ENCODE measurements around the gene ATOX1. TPM values are rescaled to one million over a fixed set of nuclear protein-coding genes. Genes with fewer than 3 reads are reported as not detected.

The ATOX1 gene
- total and polyA plus RNA-seq, 10 of the 15 experiments (the other 5 are each of a cell fraction or from before 2014, with no cell fraction given), result 130 to 642 (median 245) TPM

DNA sequence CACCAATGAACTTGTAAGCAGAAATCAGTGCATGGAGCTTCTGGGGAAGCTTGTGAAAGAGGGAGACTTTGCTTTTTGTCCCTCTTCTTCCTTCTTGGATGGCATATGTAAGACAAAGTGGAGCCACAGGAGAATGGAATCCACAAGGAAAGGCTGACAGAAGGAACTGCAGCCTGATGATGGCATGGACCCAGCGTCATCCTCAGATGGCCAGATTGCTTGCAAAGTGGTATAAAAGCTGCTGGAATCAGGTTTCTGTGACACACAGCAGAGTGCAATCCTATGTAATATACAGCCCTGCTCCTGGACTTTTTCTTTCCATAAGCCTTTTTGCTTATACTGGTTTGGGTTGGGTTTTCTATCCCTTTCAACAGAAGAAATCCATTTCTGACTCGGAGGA lies 40.3 kb downstream of the ATOX1 start (continued):
- TF ChIP-seq, protein P1, sequence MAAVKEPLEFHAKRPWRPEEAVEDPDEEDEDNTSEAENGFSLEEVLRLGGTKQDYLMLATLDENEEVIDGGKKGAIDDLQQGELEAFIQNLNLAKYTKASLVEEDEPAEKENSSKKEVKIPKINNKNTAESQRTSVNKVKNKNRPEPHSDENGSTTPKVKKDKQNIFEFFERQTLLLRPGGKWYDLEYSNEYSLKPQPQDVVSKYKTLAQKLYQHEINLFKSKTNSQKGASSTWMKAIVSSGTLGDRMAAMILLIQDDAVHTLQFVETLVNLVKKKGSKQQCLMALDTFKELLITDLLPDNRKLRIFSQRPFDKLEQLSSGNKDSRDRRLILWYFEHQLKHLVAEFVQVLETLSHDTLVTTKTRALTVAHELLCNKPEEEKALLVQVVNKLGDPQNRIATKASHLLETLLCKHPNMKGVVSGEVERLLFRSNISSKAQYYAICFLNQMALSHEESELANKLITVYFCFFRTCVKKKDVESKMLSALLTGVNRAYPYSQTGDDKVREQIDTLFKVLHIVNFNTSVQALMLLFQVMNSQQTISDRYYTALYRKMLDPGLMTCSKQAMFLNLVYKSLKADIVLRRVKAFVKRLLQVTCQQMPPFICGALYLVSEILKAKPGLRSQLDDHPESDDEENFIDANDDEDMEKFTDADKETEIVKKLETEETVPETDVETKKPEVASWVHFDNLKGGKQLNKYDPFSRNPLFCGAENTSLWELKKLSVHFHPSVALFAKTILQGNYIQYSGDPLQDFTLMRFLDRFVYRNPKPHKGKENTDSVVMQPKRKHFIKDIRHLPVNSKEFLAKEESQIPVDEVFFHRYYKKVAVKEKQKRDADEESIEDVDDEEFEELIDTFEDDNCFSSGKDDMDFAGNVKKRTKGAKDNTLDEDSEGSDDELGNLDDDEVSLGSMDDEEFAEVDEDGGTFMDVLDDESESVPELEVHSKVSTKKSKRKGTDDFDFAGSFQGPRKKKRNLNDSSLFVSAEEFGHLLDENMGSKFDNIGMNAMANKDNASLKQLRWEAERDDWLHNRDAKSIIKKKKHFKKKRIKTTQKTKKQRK (IDR thresholded peaks at IDR 0.05; ENCODE audit: low read depth, low read length), result no peak
- TF ChIP-seq ZNF274 (IDR thresholded peaks at IDR 0.05; ENCODE audit: insufficient read depth, insufficient read length), result no peak
- no peak for TF ChIP-seq BCL11A (IDR thresholded peaks at IDR 0.05; ENCODE audit: low read depth, low read length)
- TF ChIP-seq PAX5 (IDR thresholded peaks at IDR 0.05; ENCODE audit: borderline replicate concordance, low read depth, low read length), result no peak
- no peak for TF ChIP-seq YY1 (IDR thresholded peaks at IDR 0.05; ENCODE audit: low read depth, low read length)
- TF ChIP-seq RELA (IDR thresholded peaks at IDR 0.05; ENCODE audit: borderline replicate concordance, partially characterized antibody), result no peak
- TF ChIP-seq FOS (IDR thresholded peaks at IDR 0.05; ENCODE audit: borderline replicate concordance, extremely low read depth, insufficient read length), result no peak

DNA sequence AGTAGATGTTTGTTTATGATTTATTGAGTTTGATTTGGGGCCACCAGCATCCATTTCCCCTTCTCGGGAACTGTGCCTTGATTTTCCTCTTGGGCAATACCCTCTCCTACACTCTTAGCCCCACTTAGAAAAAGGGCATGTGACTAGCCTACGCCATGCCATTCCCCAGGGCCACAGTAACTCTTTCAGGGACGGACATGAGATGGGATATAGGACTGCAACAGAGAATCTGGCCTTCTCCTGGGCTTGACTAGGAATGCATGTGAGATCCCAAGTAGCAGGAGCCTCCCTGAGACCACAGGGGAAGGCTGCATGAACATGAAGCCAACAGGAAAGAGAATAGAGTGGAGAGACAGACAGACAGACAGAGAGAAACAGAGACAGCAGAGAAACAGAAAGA lies 41.0 kb downstream of the ATOX1 start:
- Histone ChIP-seq H4K20me1 (ENCODE audit: control insufficient read depth, insufficient read depth) (no peaks in the 10 kb centered on the region), H2AFZ (ENCODE audit: control insufficient read depth, low read depth, low read length) (no peak overlapping the region), H3K9me3 (replicated peaks; ENCODE audit: control insufficient read depth, insufficient read depth, low read length) (no peaks in the 10 kb centered on the region; the same call in 1 of the 3 replicates), H3K27ac (ENCODE audit: control insufficient read depth, insufficient read depth) (no peak overlapping the region), H3K36me3 (ENCODE audit: control insufficient read depth in 2 of 2, insufficient read depth in 2 of 2, low read length in 1 of 2) (no peaks in the 10 kb centered on the region), H3K9ac (ENCODE audit: control insufficient read depth, insufficient read depth, low read length) (no peak overlapping the region), H3K27me3 (replicated peaks in 1 of 2; ENCODE audit: control insufficient read depth in 2 of 2, insufficient read depth in 2 of 2, low read length in 1 of 2) (no peaks in the 10 kb centered on the region), H3K4me3 (no peak overlapping the region), H3K79me2 (ENCODE audit: control insufficient read depth, insufficient read depth, low read length) (no peaks in the 10 kb centered on the region), H3K4me2 (ENCODE audit: control insufficient read depth, insufficient read depth) (no peak overlapping the region), H3K4me1 (ENCODE audit: control insufficient read depth, insufficient read depth, low read length) (peaks cover 41% of the 10 kb centered on the region)
- no peak for TF ChIP-seq BCL11A (IDR thresholded peaks at IDR 0.05; ENCODE audit: low read depth, low read length)
- ATAC-seq (no peak), DNase-seq (ENCODE audit: low read depth, low spot score) (no peak), FAIRE-seq (no peak)
- 62% methylated on average over 3 of the region's 3 CpGs for WGBS (ENCODE audit: insufficient coverage, insufficient replicate concordance, low lambda C conversion rate, missing lambda C conversion rate)
- in situ Hi-C loops (cut with MboI) (no loop called here), intact Hi-C loops (cut with micrococcal nuclease; ENCODE audit: unreplicated experiment) (no loop called here)
- ChIA-PET POLR2A (interaction anchor here (0.9 to 5.7 kb wide), 2 partner anchors 54 to 56 kb away, joined by 3 to 37 read pairs; partner anchors contain the start of gene G3BP1), RAD21 (ENCODE audit: unreplicated experiment) (interaction anchor here (1.1 to 9.3 kb wide), 5 partner anchors 12 to 59 kb away, joined by 4 to 125 read pairs (median 66); no protein-coding TSS in a partner anchor), SMC1A (ENCODE audit: uncharacterized antibody, unreplicated experiment) (interaction anchor here (0.6 to 10.5 kb wide), 5 partner anchors 13 to 197 kb away, joined by 3 to 256 read pairs (median 3); no protein-coding TSS in a partner anchor), CTCF (interaction anchor here (0.7 to 13.7 kb wide), 7 partner anchors 12 to 66 kb away, joined by 3 to 294 read pairs (median 88); no protein-coding TSS in a partner anchor)
- BruUV-seq (replicated peaks), result no TSS peak
